ENCODE measurements around the gene CDC42EP2.

The CDC42EP2 gene

GRCh38 chr11:65314501-65315203 lies at the start of gene CDC42EP2:
CDC42EP2 (plus strand) TSS chr11:65314866; CDS start chr11:65320899, 6,033 bp downstream.
- H3K4me1 ChIP-seq (ENCODE audit: control insufficient read depth in 1 of 2, insufficient read depth in 2 of 2, low read length in 2 of 2) = peaks cover 9 to 43% of the 10 kb centered on the region in 2 donors

GRCh38 chr11:65266210-65266609 lies 48.5 kb upstream of the CDC42EP2 start:
- Histone ChIP-seq H3K36me3 (ENCODE audit: control insufficient read depth in 1 of 2, insufficient read depth in 2 of 2, low read length in 2 of 2) (peaks cover 5 to 11% of the 10 kb centered on the region in 2 donors), H3K9me3 (ENCODE audit: control insufficient read depth in 1 of 2, low read length in 2 of 2) (no peaks in the 10 kb centered on the region), H3K4me1 (ENCODE audit: control insufficient read depth in 1 of 2, insufficient read depth in 2 of 2, low read length in 2 of 2) (peaks cover 6 to 10% of the 10 kb centered on the region in 2 donors), H3K27me3 (ENCODE audit: low read depth, low read length) (no peaks in the 10 kb centered on the region), H3K27ac (ENCODE audit: low read length) (no peak overlapping the region), H3K4me3 (ENCODE audit: low read depth in 1 of 2, low read length in 2 of 2) (no peak overlapping the region)

More at GRCh38 chr11:65314501-65315203, at the start of gene CDC42EP2:
- peaks cover 0 to 3% of the 10 kb centered on the region in 2 donors for H3K36me3 ChIP-seq (ENCODE audit: control insufficient read depth in 1 of 2, insufficient read depth in 2 of 2, low read length in 2 of 2)
- H3K4me3 ChIP-seq (ENCODE audit: low read depth in 1 of 2, low read length in 2 of 2) = peak within 1 kb of the TSS; percentile 85 to 93
- H3K9me3 ChIP-seq (ENCODE audit: control insufficient read depth in 1 of 2, low read length in 2 of 2) = no peaks in the 10 kb centered on the region
- H3K27me3 ChIP-seq (ENCODE audit: low read depth, low read length) = no peaks in the 10 kb centered on the region
- peak within 1 kb of the TSS; percentile 87 for H3K27ac ChIP-seq (ENCODE audit: low read length)

DNA sequence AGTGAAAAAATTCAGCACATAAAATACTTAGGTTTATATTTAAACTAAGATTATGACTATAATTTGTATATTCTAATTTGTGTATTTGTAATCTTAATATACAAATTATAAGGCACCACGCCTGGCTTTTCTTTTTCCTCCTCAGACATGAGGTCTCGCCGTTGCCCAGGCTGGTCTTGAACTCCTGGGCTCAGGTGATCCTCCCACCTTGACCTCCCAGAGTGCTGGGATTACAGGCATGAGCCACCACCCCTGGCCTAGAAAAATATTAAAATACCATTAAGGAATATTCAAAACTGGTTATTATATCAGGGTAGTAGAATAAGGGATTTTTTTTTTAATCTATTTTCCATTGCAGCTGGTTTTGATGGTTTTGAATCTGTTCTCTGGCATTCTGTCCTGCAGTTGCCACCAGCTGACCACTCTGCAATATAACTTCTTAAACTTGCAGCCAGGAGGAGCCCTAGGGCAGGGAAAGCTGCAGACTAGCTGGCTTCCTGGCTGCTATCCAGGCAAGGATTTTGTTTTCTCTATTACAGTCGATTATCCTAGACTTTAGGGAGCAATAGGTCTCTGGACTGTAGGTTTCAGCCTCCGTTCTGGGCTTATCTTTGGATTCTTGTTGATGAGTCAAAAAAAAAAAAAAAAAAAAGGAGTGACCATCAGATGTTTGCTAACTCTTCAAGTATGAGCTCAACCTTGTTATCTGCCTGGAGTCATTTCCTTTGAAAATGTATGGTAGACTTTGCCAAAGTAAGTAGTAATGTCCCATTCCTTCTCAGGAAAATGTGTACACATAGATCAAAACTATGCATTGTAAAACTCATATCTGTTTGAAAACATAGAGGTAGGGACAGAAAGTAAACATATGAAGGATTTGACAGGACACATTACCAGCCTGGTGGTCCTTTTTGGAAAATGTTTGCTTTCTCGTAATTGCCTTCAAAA lies 39.7 kb upstream of the CDC42EP2 start:
- no peak overlapping the region for H3K4me3 ChIP-seq (ENCODE audit: low read depth in 1 of 2, low read length in 2 of 2)
- H3K9me3 ChIP-seq (ENCODE audit: control insufficient read depth in 1 of 2, low read length in 2 of 2) = no peaks in the 10 kb centered on the region
- H3K36me3 ChIP-seq (ENCODE audit: control insufficient read depth in 1 of 2, insufficient read depth in 2 of 2, low read length in 2 of 2) = peaks cover 0 to 5% of the 10 kb centered on the region in 2 donors
- no peaks in the 10 kb centered on the region for H3K4me1 ChIP-seq (ENCODE audit: control insufficient read depth in 1 of 2, insufficient read depth in 2 of 2, low read length in 2 of 2)
- no peaks in the 10 kb centered on the region for H3K27me3 ChIP-seq (ENCODE audit: low read depth, low read length)
- peak overlapping the region; percentile 10 for H3K27ac ChIP-seq (ENCODE audit: low read length)

GRCh38 chr11:65275906-65276305 lies 38.8 kb upstream of the CDC42EP2 start:
- no peaks in the 10 kb centered on the region for H3K27me3 ChIP-seq (ENCODE audit: low read depth, low read length)
- H3K36me3 ChIP-seq (ENCODE audit: control insufficient read depth in 1 of 2, insufficient read depth in 2 of 2, low read length in 2 of 2) = peaks cover 2 to 5% of the 10 kb centered on the region in 2 donors
- no peaks in the 10 kb centered on the region for H3K9me3 ChIP-seq (ENCODE audit: control insufficient read depth in 1 of 2, low read length in 2 of 2)
- H3K27ac ChIP-seq (ENCODE audit: low read length) = peak overlapping the region; percentile 10
- no peak overlapping the region for H3K4me3 ChIP-seq (ENCODE audit: low read depth in 1 of 2, low read length in 2 of 2)
- H3K4me1 ChIP-seq (ENCODE audit: control insufficient read depth in 1 of 2, insufficient read depth in 2 of 2, low read length in 2 of 2) = no peaks in the 10 kb centered on the region

- Histone ChIP-seq H3K4me3 (ENCODE audit: low read depth in 1 of 2, low read length in 2 of 2) (no peak overlapping the region), H3K9me3 (ENCODE audit: control insufficient read depth in 1 of 2, low read length in 2 of 2) (no peaks in the 10 kb centered on the region), H3K27ac (ENCODE audit: low read length) (no peak overlapping the region), H3K4me1 (ENCODE audit: control insufficient read depth in 1 of 2, insufficient read depth in 2 of 2, low read length in 2 of 2) (no peaks in the 10 kb centered on the region), H3K27me3 (ENCODE audit: low read depth, low read length) (no peaks in the 10 kb centered on the region), H3K36me3 (ENCODE audit: control insufficient read depth in 1 of 2, insufficient read depth in 2 of 2, low read length in 2 of 2) (peaks cover 20 to 23% of the 10 kb centered on the region in 2 donors)
Measured at GRCh38 chr11:65277631-65278277, 36.9 kb upstream of the CDC42EP2 start.

DNA sequence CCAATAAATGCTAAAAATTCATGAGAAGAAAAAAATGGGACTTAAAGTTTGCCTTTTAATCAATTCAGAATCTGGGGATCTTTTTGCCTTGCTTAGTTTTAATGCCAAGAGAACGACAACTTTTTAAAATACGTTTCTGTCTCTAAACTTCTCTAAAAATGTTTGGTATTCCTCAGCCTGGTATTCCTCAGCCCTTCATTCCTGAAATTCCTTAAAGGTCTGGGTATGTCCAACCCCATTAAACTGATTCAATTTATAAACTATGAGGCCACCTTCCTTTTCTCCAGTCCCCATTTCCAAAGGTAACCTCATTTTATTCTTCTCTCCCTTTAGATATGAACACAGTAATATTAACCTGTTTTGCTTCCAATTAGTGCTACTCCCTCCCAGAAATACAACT lies 36.3 kb upstream of the CDC42EP2 start:
- Histone ChIP-seq H3K9me3 (ENCODE audit: control insufficient read depth in 1 of 2, low read length in 2 of 2) (no peaks in the 10 kb centered on the region), H3K27me3 (ENCODE audit: low read depth, low read length) (no peaks in the 10 kb centered on the region), H3K4me1 (ENCODE audit: control insufficient read depth in 1 of 2, insufficient read depth in 2 of 2, low read length in 2 of 2) (no peaks in the 10 kb centered on the region), H3K27ac (ENCODE audit: low read length) (no peak overlapping the region), H3K4me3 (ENCODE audit: low read depth in 1 of 2, low read length in 2 of 2) (no peak overlapping the region), H3K36me3 (ENCODE audit: control insufficient read depth in 1 of 2, insufficient read depth in 2 of 2, low read length in 2 of 2) (peaks cover 21 to 23% of the 10 kb centered on the region in 2 donors)

GRCh38 chr11:65279279-65279678 lies 35.4 kb upstream of the CDC42EP2 start:
- Histone ChIP-seq H3K27ac (ENCODE audit: low read length) (peak overlapping the region; percentile 37), H3K9me3 (ENCODE audit: control insufficient read depth in 1 of 2, low read length in 2 of 2) (no peaks in the 10 kb centered on the region), H3K36me3 (ENCODE audit: control insufficient read depth in 1 of 2, insufficient read depth in 2 of 2, low read length in 2 of 2) (peaks cover 21 to 23% of the 10 kb centered on the region in 2 donors), H3K27me3 (ENCODE audit: low read depth, low read length) (no peaks in the 10 kb centered on the region), H3K4me3 (ENCODE audit: low read depth in 1 of 2, low read length in 2 of 2) (no peak overlapping the region), H3K4me1 (ENCODE audit: control insufficient read depth in 1 of 2, insufficient read depth in 2 of 2, low read length in 2 of 2) (no peaks in the 10 kb centered on the region)

GRCh38 chr11:65279741-65280440 lies 34.8 kb upstream of the CDC42EP2 start:
- H3K4me3 ChIP-seq (ENCODE audit: low read depth in 1 of 2, low read length in 2 of 2) = no peak overlapping the region
- no peaks in the 10 kb centered on the region for H3K4me1 ChIP-seq (ENCODE audit: control insufficient read depth in 1 of 2, insufficient read depth in 2 of 2, low read length in 2 of 2)
- H3K36me3 ChIP-seq (ENCODE audit: control insufficient read depth in 1 of 2, insufficient read depth in 2 of 2, low read length in 2 of 2) = peaks cover 21 to 23% of the 10 kb centered on the region in 2 donors
- no peaks in the 10 kb centered on the region for H3K27me3 ChIP-seq (ENCODE audit: low read depth, low read length)
- H3K9me3 ChIP-seq (ENCODE audit: control insufficient read depth in 1 of 2, low read length in 2 of 2) = no peaks in the 10 kb centered on the region
- peak overlapping the region; percentile 37 for H3K27ac ChIP-seq (ENCODE audit: low read length)

- Histone ChIP-seq H3K4me1 (ENCODE audit: control insufficient read depth in 1 of 2, insufficient read depth in 2 of 2, low read length in 2 of 2) (no peaks in the 10 kb centered on the region), H3K27ac (ENCODE audit: low read length) (peak overlapping the region; percentile 37), H3K9me3 (ENCODE audit: control insufficient read depth in 1 of 2, low read length in 2 of 2) (no peaks in the 10 kb centered on the region), H3K36me3 (ENCODE audit: control insufficient read depth in 1 of 2, insufficient read depth in 2 of 2, low read length in 2 of 2) (peaks cover 21 to 23% of the 10 kb centered on the region in 2 donors), H3K4me3 (ENCODE audit: low read depth in 1 of 2, low read length in 2 of 2) (no peak overlapping the region), H3K27me3 (ENCODE audit: low read depth, low read length) (no peaks in the 10 kb centered on the region)
Measured at GRCh38 chr11:65280646-65281045, 34.0 kb upstream of the CDC42EP2 start.

DNA sequence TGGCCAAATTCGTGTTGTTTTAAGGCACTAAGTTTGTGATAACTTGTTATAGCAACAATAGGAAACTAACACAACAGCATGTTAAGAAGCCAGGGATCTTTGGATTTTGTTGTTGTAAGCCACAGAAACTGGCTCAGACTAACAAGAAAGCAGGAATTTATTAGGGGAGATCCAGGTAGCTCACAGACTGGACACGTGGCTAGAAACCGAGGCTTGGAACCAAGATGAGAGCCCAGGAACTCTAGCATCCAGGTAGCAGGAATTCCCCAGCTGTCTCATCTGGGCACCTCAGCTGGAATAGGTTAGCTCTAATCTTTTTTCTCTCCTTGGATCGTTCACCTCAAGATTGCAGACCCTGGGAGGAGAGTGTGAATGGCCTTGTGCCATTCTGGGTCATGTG lies 28.0 kb upstream of the CDC42EP2 start:
- Histone ChIP-seq H3K4me3 (ENCODE audit: low read depth in 1 of 2, low read length in 2 of 2) (no peak overlapping the region), H3K4me1 (ENCODE audit: control insufficient read depth in 1 of 2, insufficient read depth in 2 of 2, low read length in 2 of 2) (peaks cover 11 to 27% of the 10 kb centered on the region in 2 donors), H3K27me3 (ENCODE audit: low read depth, low read length) (no peaks in the 10 kb centered on the region), H3K9me3 (ENCODE audit: control insufficient read depth in 1 of 2, low read length in 2 of 2) (no peaks in the 10 kb centered on the region), H3K27ac (ENCODE audit: low read length) (no peak overlapping the region), H3K36me3 (ENCODE audit: control insufficient read depth in 1 of 2, insufficient read depth in 2 of 2, low read length in 2 of 2) (peaks cover 16 to 17% of the 10 kb centered on the region in 2 donors)
